ENCODE data around the gene SIGLEC12. TPM values are rescaled to one million over a fixed set of nuclear protein-coding genes. Genes with fewer than 3 reads are reported as not detected.

The SIGLEC12 gene
- total and polyA plus RNA-seq, 9 of the 15 experiments (the other 6 are each of a cell fraction or from before 2014, with no cell fraction given) = 0.08 to 1.3 (median 0.54) TPM

DNA sequence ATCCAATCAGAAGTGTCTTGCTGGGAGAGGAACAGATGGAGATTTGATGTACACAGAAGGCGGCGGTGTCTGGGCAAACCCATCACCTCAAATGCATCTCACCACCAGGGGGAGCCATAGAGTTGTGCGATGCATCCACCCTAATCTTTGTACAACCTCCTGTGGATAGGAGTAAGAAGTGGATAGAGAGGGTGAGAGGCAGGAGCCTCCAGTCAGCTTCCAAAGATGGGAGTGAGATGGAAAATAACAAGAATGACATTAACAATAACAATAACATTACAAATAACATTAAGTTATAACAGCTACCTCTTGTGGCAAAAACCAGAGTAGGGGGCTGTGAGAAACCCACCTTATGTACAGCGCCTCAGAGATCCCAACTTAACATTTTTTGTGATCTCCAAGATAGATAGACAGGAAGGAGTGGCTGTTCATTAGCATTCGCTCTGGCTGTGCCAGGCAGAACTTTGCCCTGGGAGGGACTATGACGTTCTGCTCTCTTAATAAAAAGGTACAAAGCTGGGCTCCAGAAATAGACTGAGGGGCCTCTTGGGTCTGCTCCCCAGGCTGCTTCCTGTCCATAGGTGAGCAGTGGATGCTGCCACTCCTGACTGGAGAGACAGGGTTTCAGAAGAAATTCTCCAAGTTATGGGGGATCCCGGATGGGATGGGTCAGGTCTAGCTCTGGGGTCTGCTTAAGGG, 28.4 kb downstream of the SIGLEC12 start (continued):
- TF ChIP-seq TOE1 (IDR thresholded peaks at IDR 0.05; ENCODE audit: borderline replicate concordance) = no peak
- no peak for TF ChIP-seq TOE1 (CRISPR knock-in tag; IDR thresholded peaks at IDR 0.05; ENCODE audit: borderline replicate concordance, low read depth)
- TF ChIP-seq MYBL2 (IDR thresholded peaks at IDR 0.05; ENCODE audit: low read depth) = no peak
- no peak for TF ChIP-seq MYBL2 (CRISPR knock-in tag; IDR thresholded peaks at IDR 0.05; ENCODE audit: borderline replicate concordance)
- TF ChIP-seq POLR3A (IDR thresholded peaks at IDR 0.05; ENCODE audit: borderline replicate concordance, extremely low read depth, insufficient read depth, insufficient read length) = no peak
- no peak for TF ChIP-seq EP400 (IDR thresholded peaks at IDR 0.05)
- TF ChIP-seq, protein P1, sequence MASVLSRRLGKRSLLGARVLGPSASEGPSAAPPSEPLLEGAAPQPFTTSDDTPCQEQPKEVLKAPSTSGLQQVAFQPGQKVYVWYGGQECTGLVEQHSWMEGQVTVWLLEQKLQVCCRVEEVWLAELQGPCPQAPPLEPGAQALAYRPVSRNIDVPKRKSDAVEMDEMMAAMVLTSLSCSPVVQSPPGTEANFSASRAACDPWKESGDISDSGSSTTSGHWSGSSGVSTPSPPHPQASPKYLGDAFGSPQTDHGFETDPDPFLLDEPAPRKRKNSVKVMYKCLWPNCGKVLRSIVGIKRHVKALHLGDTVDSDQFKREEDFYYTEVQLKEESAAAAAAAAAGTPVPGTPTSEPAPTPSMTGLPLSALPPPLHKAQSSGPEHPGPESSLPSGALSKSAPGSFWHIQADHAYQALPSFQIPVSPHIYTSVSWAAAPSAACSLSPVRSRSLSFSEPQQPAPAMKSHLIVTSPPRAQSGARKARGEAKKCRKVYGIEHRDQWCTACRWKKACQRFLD (CRISPR knock-in tag; IDR thresholded peaks at IDR 0.05) = no peak
- TF ChIP-seq, protein P2, sequence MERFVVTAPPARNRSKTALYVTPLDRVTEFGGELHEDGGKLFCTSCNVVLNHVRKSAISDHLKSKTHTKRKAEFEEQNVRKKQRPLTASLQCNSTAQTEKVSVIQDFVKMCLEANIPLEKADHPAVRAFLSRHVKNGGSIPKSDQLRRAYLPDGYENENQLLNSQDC (CRISPR knock-in tag; IDR thresholded peaks at IDR 0.05) = no peak
- TF ChIP-seq, protein P3, sequence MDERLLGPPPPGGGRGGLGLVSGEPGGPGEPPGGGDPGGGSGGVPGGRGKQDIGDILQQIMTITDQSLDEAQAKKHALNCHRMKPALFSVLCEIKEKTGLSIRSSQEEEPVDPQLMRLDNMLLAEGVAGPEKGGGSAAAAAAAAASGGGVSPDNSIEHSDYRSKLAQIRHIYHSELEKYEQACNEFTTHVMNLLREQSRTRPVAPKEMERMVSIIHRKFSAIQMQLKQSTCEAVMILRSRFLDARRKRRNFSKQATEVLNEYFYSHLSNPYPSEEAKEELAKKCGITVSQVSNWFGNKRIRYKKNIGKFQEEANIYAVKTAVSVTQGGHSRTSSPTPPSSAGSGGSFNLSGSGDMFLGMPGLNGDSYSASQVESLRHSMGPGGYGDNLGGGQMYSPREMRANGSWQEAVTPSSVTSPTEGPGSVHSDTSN (CRISPR knock-in tag; IDR thresholded peaks at IDR 0.05; ENCODE audit: low read depth) = no peak
- TF ChIP-seq, protein P3 (tag; conservative IDR thresholded peaks at IDR 0.05; ENCODE audit: low read depth) = 0 out of 2 replicates have a peak, but pooled peaks have one; percentile 14
- TF ChIP-seq WHSC1 (IDR thresholded peaks at IDR 0.05; ENCODE audit: low read length) = no peak
- no peak for TF ChIP-seq E2F3 (CRISPR knock-in tag; IDR thresholded peaks at IDR 0.05)
- TF ChIP-seq PHF20 (IDR thresholded peaks at IDR 0.05; ENCODE audit: partially characterized antibody) = no peak
- peak; percentile 96 for TF ChIP-seq SMC3 (conservative IDR thresholded peaks at IDR 0.05; ENCODE audit: insufficient read depth, low read depth, low read length)
- TF ChIP-seq ZNF133 (CRISPR knock-in tag; IDR thresholded peaks at IDR 0.05) = no peak
- TF ChIP-seq AFF1 (IDR thresholded peaks at IDR 0.05; ENCODE audit: low read depth in 1 of 2, partially characterized antibody in 2 of 2) = peak in 1 of 2 experiments; percentile 43
- 0 out of 2 replicates have a peak, but pooled peaks have one; percentile 21 for TF ChIP-seq ATF7 (IDR thresholded peaks at IDR 0.05)
- no peak for TF ChIP-seq U2AF2 (optimal IDR thresholded peaks at IDR 0.05; ENCODE audit: low read depth, low read length)
- TF ChIP-seq TEAD4 (IDR thresholded peaks at IDR 0.05; ENCODE audit: low read length) = 0 out of 2 replicates have a peak, but pooled peaks have one; percentile 19
- no peak for TF ChIP-seq TEAD4 (CRISPR knock-in tag; IDR thresholded peaks at IDR 0.05; ENCODE audit: borderline replicate concordance)

Data from K562 (cell line).